ENCODE results near the gene SNRNP27. TPM values are rescaled to one million over a fixed set of nuclear protein-coding genes. Genes with fewer than 3 reads are reported as not detected.
"Not testable (repeated sequence)": the region's sequence is repeated elsewhere in the genome, so short reads cannot be mapped to it uniquely, and the experiment has no call there.

SNRNP27 gene, protein sequence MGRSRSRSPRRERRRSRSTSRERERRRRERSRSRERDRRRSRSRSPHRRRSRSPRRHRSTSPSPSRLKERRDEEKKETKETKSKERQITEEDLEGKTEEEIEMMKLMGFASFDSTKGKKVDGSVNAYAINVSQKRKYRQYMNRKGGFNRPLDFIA
- total RNA-seq, result 66.4 TPM

DNA sequence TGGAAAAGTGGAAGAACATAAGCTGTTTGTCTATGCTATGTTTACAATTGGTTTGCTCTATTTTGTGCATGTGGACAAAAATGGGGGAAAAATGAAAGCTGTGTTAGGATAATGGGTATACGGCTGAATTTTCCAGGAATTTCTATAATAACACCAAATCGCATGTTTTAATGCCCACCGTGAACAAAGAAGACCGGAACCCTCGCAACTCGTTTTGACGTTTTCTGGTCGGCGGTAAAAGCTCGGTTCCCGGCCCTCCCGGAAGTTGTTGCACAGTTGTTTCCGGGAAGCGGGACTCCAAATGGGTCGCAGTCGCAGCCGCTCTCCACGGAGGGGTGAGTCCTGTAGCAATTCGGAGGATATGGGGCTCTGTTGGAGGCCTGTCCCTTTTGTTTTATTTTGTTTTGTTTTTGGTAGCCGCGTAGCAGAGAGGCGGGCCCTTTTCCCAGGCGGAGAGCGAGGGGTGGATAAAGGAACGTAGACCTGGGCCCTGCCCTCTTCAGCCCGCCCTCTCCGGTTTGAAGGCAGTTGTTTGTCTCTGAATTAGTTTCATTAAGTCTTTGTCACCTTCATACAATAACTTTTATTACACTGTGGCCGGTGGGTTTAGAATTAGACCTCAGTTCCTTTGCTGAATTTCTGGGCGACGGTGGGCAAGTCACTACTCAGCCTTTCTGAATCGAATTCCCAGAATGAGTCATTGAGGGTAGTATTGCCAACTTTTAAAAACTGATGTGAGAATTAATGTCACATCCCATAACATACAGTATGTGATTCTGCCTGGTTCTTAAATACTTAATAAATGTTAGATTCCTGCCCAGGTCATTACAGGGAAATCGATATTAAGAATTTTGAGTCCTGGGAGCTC lies at the start of gene SNRNP27:
SNRNP27 (plus strand) TSS at position 273 of the 868 bp plus-strand sequence; CDS start at position 302, 29 bp downstream.
- H3K9me3 ChIP-seq (ENCODE audit: low read depth, low read length), result no peaks in the 10 kb centered on the region
- no peaks in the 10 kb centered on the region for H3K27me3 ChIP-seq (ENCODE audit: insufficient read depth, low read length)
- peaks cover 26% of the 10 kb centered on the region for H3K4me1 ChIP-seq (ENCODE audit: insufficient read depth, low read length)
- peak within 1 kb of the TSS; percentile 99 for H3K4me3 ChIP-seq (ENCODE audit: low read length)

GRCh38 chr2:69843993-69844392 lies 49.8 kb upstream of the SNRNP27 start:
- Histone ChIP-seq H3K27me3 (ENCODE audit: insufficient read depth, low read length) (no peaks in the 10 kb centered on the region), H3K4me3 (ENCODE audit: low read length) (no peak overlapping the region), H3K4me1 (ENCODE audit: insufficient read depth, low read length) (no peaks in the 10 kb centered on the region), H3K9me3 (ENCODE audit: low read depth, low read length) (no peaks in the 10 kb centered on the region)

DNA sequence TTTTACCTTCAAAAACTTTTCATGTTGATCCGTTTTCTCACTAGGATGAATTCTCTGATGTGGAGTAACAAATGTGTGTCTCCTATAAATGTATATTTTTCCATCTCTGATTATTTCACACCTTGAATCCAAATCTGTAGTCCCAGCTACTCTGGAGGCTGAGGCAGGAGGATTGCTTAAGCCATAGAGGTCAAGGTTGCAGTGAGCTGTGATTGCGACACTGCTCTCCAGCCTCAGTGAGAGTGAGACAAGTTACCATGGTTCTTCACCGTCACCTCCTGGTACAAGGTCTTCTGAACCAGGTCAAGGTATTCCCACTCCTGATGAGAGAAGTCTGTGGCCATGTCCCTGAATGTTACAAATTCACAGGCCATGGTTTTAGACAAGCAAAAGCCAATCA lies 49.2 kb upstream of the SNRNP27 start:
- Histone ChIP-seq H3K27me3 (ENCODE audit: insufficient read depth, low read length) (no peaks in the 10 kb centered on the region), H3K9me3 (ENCODE audit: low read depth, low read length) (no peaks in the 10 kb centered on the region)

GRCh38 chr2:69846182-69847067 lies 47.3 kb upstream of the SNRNP27 start:
- H3K27me3 ChIP-seq (ENCODE audit: insufficient read depth, low read length), result no peaks in the 10 kb centered on the region
- H3K4me1 ChIP-seq (ENCODE audit: insufficient read depth, low read length), result no peaks in the 10 kb centered on the region

More for the DNA sequence above, 49.2 kb upstream of the SNRNP27 start:
- Histone ChIP-seq H3K4me3 (ENCODE audit: low read length) (no peak overlapping the region), H3K4me1 (ENCODE audit: insufficient read depth, low read length) (no peaks in the 10 kb centered on the region)

DNA sequence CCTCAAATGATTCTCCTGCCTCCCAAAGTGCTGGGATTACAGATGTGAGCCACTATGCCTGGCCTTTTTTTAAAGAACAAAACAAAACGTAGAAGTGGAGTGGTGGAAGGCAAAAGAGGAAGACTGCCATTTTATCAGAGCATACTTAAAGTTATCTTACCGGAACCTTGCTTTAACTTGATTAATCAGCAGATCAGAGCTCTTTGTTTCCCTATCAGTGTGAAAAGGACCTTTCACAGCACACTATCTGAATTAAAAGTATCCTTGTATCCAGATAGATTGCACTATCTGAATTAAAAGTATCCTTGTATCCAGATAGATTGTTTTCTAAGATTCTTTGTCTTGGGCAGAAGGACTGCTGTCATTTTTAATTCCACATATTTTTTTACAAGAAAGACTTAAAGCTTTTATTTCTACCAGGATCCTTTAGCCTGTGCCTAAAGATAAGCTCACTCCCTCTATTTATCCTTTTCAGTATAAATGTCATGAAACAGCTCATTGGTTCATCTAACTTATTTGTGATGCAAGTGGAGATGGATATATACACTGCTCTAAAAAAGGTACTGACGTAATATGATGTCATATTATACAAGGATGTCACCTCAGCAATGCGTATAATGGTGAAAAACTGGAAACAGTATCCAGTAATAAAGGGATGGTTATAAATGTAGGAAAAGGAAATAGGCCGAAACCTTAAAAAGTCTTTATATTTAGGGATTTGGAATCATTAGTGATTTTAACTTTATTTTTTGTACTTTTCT lies 46.5 kb upstream of the SNRNP27 start:
- H3K4me1 ChIP-seq (ENCODE audit: insufficient read depth, low read length), result no peaks in the 10 kb centered on the region
- H3K9me3 ChIP-seq (ENCODE audit: low read depth, low read length), result no peaks in the 10 kb centered on the region
- no peaks in the 10 kb centered on the region for H3K27me3 ChIP-seq (ENCODE audit: insufficient read depth, low read length)
- H3K4me3 ChIP-seq (ENCODE audit: low read length), result no peak overlapping the region

More at GRCh38 chr2:69846182-69847067, 47.3 kb upstream of the SNRNP27 start:
- Histone ChIP-seq H3K4me3 (ENCODE audit: low read length) (no peak overlapping the region), H3K9me3 (ENCODE audit: low read depth, low read length) (no peaks in the 10 kb centered on the region)

DNA sequence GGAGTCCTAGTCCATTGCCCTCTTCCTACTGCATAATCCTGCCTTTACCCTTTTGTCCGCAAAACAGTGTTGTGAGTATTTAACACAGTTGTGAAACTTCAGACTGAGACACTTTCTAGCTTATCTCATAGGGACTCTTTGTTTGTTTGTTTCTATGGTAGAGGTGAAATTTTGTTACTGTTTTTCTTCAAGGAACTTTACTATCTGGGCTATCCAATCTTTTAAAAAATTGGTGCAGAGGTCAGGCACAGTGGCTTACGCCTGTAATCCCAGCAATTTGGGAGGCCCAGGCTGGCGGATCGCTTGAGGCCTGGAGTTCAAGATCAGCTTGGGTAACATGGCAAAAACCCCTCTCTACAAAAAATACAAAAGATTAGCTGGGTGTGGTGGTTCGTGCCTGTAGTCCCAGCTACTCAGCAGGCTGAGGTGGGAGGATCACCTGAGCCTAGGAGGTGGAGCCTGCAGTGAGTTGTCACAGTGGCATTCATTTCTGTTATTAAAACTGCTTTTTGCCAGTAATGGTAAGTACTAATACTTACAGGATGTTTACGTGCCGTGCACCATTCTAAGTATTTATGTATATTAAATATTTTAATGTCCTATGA lies 45.5 kb upstream of the SNRNP27 start:
- no peaks in the 10 kb centered on the region for H3K27me3 ChIP-seq (ENCODE audit: insufficient read depth, low read length)
- H3K4me3 ChIP-seq (ENCODE audit: low read length), result no peak overlapping the region
- no peaks in the 10 kb centered on the region for H3K4me1 ChIP-seq (ENCODE audit: insufficient read depth, low read length)
- no peaks in the 10 kb centered on the region for H3K9me3 ChIP-seq (ENCODE audit: low read depth, low read length)

DNA sequence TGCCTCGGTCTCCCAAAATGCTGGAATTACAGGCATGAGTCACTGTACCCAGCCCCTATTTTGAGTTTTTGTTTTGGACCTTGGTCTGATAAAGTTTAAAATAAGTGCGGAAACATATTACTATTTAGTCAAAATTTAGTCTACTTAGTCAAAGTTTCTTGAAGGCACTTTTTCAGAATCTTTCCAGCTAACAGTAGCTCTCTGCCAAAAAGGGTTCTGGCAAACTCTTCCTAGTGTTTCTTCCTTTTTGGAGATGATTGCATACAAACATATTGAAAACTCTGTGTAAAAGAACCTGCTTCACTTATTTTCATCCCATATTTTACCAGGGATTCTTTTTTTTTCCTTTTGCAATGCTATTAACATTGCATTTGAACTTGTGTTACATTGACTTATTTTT lies 35.5 kb upstream of the SNRNP27 start:
- H3K9me3 ChIP-seq (ENCODE audit: low read depth, low read length), result no peaks in the 10 kb centered on the region
- H3K27me3 ChIP-seq (ENCODE audit: insufficient read depth, low read length), result no peaks in the 10 kb centered on the region
- H3K4me1 ChIP-seq (ENCODE audit: insufficient read depth, low read length), result no peaks in the 10 kb centered on the region
- H3K4me3 ChIP-seq (ENCODE audit: low read length), result no peak overlapping the region

GRCh38 chr2:69863298-69863697 lies 30.5 kb upstream of the SNRNP27 start:
- H3K4me3 ChIP-seq (ENCODE audit: low read length), result no peak overlapping the region
- no peaks in the 10 kb centered on the region for H3K27me3 ChIP-seq (ENCODE audit: insufficient read depth, low read length)
- H3K4me1 ChIP-seq (ENCODE audit: insufficient read depth, low read length), result no peaks in the 10 kb centered on the region
- no peaks in the 10 kb centered on the region for H3K9me3 ChIP-seq (ENCODE audit: low read depth, low read length)

DNA sequence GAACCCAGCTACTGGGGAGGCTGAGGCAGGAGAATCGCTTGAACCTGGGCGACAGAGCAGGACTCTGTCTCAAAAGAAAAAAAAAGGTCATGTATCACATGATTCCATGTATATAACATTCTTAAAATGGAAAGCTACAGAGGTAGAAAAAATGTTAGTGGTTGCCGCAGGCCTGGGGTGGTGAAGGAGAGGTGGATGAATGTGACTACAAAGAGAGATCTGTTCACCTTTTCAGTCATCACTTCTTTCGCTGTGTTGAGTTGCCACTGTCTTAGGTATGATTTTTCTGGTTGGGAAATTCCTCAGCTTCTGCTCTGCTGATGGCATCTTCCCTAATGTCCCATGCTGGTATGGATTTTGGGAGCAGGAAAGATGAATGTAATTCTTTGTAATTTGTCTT lies 5.3 kb upstream of the SNRNP27 start:
- Histone ChIP-seq H3K9me3 (ENCODE audit: low read depth, low read length) (no peaks in the 10 kb centered on the region), H3K4me1 (ENCODE audit: insufficient read depth, low read length) (peaks cover 3% of the 10 kb centered on the region), H3K27me3 (ENCODE audit: insufficient read depth, low read length) (no peaks in the 10 kb centered on the region), H3K4me3 (ENCODE audit: low read length) (no peak overlapping the region)

GRCh38 chr2:69889302-69889701 lies 4.5 kb upstream of the SNRNP27 start:
- no peaks in the 10 kb centered on the region for H3K27me3 ChIP-seq (ENCODE audit: insufficient read depth, low read length)
- no peaks in the 10 kb centered on the region for H3K9me3 ChIP-seq (ENCODE audit: low read depth, low read length)
- H3K4me3 ChIP-seq (ENCODE audit: low read length), result no peak overlapping the region
- H3K4me1 ChIP-seq (ENCODE audit: insufficient read depth, low read length), result peaks cover 7% of the 10 kb centered on the region

DNA sequence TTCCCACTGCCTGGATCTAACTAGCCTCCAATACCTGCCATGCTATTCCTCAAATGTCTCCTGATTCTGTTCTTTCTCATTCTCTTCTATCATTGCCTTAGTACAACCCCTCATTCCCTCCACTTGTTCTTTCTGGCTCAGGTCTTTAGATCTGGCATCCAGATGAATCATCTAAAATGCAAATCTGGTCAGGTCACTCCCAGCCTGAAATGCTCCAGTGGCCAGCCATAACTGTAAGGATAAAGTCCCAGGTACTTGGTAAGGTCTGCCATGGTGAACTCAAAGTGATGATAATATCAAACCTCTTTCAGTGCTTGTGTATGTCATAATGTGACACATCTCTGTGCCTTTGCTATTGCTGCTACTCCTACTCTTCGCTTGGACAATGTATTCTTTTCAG lies 2.9 kb upstream of the SNRNP27 start:
- Histone ChIP-seq H3K9me3 (ENCODE audit: low read depth, low read length) (no peaks in the 10 kb centered on the region), H3K27me3 (ENCODE audit: insufficient read depth, low read length) (no peaks in the 10 kb centered on the region), H3K4me3 (ENCODE audit: low read length) (no peak overlapping the region), H3K4me1 (ENCODE audit: insufficient read depth, low read length) (peaks cover 23% of the 10 kb centered on the region)

DNA sequence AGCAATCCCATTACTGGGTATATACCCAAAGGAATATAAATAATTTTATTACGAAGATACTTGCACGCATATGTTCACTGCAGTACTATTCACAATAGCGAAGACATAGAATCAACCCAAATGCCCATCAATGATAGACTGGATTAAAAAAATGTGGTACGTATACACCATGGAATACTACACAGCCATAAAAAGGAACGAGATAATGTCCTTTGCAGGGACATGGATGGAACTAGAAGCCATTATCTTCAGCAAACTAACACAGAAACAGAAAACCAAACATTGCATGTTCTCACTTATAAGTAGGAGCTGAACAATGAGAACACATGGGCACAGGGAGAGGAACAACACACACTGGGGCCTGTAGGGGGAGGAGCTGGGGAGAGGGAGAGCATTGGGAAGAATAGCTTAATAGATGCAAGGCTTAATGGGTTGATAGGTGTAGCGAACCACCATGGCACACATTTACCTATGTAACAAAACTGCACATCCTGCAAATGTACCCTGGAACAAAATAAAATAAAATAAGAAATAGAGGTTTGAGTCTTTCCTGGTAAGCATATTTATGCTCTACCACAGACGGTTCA lies 825 bp upstream of the SNRNP27 start:
- H3K9me3 ChIP-seq (ENCODE audit: low read depth, low read length); H3K27me3 ChIP-seq (ENCODE audit: insufficient read depth, low read length); H3K4me3 ChIP-seq (ENCODE audit: low read length): not testable (repeated sequence)
- H3K4me1 ChIP-seq (ENCODE audit: insufficient read depth, low read length), result peaks cover 26% of the 10 kb centered on the region

DNA sequence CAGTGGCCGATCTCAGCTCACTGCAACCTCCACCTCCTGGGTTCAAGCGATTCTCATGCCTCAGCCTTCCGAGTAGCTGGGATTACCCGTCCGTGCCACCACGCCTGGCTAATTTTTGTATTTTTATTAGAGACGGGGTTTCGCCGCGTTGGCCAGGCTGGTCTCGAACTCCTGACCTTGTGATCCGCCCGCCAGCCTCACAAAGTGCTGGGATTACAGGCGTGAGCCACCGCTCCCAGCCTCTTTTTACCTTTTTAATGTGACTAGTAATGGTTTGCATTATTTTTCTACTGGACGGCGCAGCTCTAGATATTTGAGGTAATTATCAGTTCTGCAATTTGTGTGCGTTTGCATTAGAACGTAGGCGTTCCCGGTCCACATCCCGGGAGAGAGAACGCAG lies 981 bp downstream of the SNRNP27 start:
- H3K27me3 ChIP-seq (ENCODE audit: insufficient read depth, low read length); H3K9me3 ChIP-seq (ENCODE audit: low read depth, low read length): not testable (repeated sequence)
- H3K4me1 ChIP-seq (ENCODE audit: insufficient read depth, low read length), result peaks cover 31% of the 10 kb centered on the region
- peak overlapping the region; percentile 99 for H3K4me3 ChIP-seq (ENCODE audit: low read length)

Data from mononuclear cell (primary cell).